MM.1S (cell line): Measurements from ENCODE around the gene GBP1.
"Not testable (repeated sequence)": the region's sequence is repeated elsewhere in the genome, so short reads cannot be mapped to it uniquely, and the experiment has no call there.

Source experiments
- CTCF ChIP-seq: fragments of 300-600 bp; sonication (generic); IDR thresholded peaks from 2 replicates; pipeline ENCODE4 v1.5.1; 2016; ENCODE audit warnings: antibody characterized with exemption, low read length, mixed read lengths
- EZH2 ChIP-seq: fragments of 300-600 bp; sonication (generic); optimal IDR thresholded peaks from 2 replicates; pipeline ENCODE3; 2017; ENCODE audit warnings: low read depth, mild to moderate bottlenecking, antibody characterized with exemption, low read length, mixed read lengths
- EZH2phosphoT487 ChIP-seq: fragments of 300-600 bp; sonication (generic); IDR thresholded peaks from 2 replicates; pipeline ENCODE4 v1.6.1; 2018; ENCODE audit warnings: antibody characterized with exemption, low read length

GRCh38 chr1:89072466-89073065, 7.6 kb upstream of the GBP1 start:
- not testable (repeated sequence) for TF ChIP-seq CTCF, EZH2, EZH2phosphoT487
